ENCODE results near the gene ARID1B.

DNA sequence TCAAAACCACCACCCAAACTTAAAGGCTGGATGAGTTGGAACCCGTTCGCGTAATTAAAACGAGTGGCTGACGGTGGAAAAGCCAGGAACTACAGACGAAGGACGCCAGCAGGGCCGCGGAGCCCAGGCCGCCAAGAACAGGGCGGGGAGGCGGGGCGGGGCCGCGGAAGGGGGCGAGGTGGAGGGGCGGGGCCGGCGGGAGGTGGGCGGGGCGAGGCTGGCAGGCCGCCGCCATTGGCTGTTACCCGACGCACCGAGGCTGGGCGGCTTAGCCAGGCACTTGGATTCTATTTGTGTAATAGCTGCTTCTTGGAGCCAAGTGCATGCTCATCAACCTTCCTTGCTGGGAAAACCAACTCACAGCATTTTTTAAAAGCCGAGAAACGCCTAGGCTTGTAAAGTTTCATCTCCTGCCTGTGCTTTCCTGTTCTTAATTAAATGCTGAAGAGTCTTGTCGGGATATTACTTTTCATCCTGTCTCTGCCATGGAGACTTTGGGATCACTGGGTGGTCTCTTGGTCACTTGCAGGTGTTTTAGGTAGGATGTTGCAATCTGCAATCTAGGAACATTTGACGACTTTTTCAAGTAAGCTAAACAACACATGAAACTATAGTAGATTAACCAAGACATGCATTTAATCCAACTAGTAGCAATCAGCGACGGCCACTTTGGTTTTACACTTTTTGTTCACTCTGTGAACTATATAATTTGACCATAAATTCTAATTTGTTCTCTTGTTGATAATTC is 245.0 kb downstream of the ARID1B start:
- TF ChIP-seq, protein P1, sequence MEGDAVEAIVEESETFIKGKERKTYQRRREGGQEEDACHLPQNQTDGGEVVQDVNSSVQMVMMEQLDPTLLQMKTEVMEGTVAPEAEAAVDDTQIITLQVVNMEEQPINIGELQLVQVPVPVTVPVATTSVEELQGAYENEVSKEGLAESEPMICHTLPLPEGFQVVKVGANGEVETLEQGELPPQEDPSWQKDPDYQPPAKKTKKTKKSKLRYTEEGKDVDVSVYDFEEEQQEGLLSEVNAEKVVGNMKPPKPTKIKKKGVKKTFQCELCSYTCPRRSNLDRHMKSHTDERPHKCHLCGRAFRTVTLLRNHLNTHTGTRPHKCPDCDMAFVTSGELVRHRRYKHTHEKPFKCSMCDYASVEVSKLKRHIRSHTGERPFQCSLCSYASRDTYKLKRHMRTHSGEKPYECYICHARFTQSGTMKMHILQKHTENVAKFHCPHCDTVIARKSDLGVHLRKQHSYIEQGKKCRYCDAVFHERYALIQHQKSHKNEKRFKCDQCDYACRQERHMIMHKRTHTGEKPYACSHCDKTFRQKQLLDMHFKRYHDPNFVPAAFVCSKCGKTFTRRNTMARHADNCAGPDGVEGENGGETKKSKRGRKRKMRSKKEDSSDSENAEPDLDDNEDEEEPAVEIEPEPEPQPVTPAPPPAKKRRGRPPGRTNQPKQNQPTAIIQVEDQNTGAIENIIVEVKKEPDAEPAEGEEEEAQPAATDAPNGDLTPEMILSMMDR (IDR thresholded peaks at IDR 0.05; ENCODE audit: poor library complexity), result no peak
- no peak for TF ChIP-seq EZH2 (IDR thresholded peaks at IDR 0.05; ENCODE audit: borderline replicate concordance)
